Subcutaneous adipose tissue (tissue), 4 donors: ENCODE data around the gene RBFOX2. TPM values are rescaled to one million over a fixed set of nuclear protein-coding genes. Genes with fewer than 3 reads are reported as not detected.

Source experiments
- total RNA-seq, 4 donors: library from RNA; depleted of rRNA; stranded (reverse); fragments of >200 nt; gene quantifications; one replicate each; pipeline ENCODE4 v1.1.0, GENCODE V29; 2016

Gene RBFOX2
- total RNA-seq, 4 donors from 2014 or later: 46.7 to 64.1 (median 51.5) TPM

Other genes with a start within 250 kb of the RBFOX2 start
- 100 to 1,000 TPM in 3 of 4 donors, 10 to 100 TPM in 1; 99.3 to 166 (median 121) TPM for gene APOL3, start 131.9 kb upstream of the RBFOX2 start, total RNA-seq
- 10 to 100 TPM in 3 of 4 donors, under 1 TPM in 1; 0.68 to 80.8 (median 35.8) TPM for gene APOL4, start 173.0 kb upstream of the RBFOX2 start, total RNA-seq
- 100 to 1,000 TPM in 1 of 4 donors, 10 to 100 TPM in 3; 39.0 to 121 (median 66.6) TPM for gene APOL2, start 210.7 kb upstream of the RBFOX2 start, total RNA-seq
- 10 to 100 TPM in 3 of 4 donors, 1 to 10 TPM in 1; 7.5 to 53.5 (median 18.9) TPM for gene APOL1, start 224.3 kb upstream of the RBFOX2 start, total RNA-seq